NCI-H460 (cell line): ENCODE data around the gene FAM135A. TPM values are rescaled to one million over a fixed set of nuclear protein-coding genes. Genes with fewer than 3 reads are reported as not detected.

Source experiments
- DNase-seq: peaks from one replicate; pipeline ENCODE4 v3.0.0-alpha.2; 2016; ENCODE audit warnings: low read depth; ENCODE audit errors: extremely low read depth
- polyA plus RNA-seq: library from polyadenylated mRNA; depleted of rRNA; stranded (reverse); fragments of >200 nt; gene quantifications from 2 replicates; pipeline ENCODE4 v1.2.3, GENCODE V29; 2014; cell fraction: nucleus; rRNA removed
- total RNA-seq: library from RNA; depleted of rRNA; stranded (reverse); fragments of >200 nt; shearing (Covaris generic); gene quantifications from 2 replicates; pipeline ENCODE4 v1.2.3, GENCODE V29; 2014; rRNA removed

FAM135A gene
- 23.6 and 30.2 TPM in 2 replicates for total RNA-seq
- polyA plus RNA-seq = 25.9 and 28.1 TPM in 2 replicates

DNA sequence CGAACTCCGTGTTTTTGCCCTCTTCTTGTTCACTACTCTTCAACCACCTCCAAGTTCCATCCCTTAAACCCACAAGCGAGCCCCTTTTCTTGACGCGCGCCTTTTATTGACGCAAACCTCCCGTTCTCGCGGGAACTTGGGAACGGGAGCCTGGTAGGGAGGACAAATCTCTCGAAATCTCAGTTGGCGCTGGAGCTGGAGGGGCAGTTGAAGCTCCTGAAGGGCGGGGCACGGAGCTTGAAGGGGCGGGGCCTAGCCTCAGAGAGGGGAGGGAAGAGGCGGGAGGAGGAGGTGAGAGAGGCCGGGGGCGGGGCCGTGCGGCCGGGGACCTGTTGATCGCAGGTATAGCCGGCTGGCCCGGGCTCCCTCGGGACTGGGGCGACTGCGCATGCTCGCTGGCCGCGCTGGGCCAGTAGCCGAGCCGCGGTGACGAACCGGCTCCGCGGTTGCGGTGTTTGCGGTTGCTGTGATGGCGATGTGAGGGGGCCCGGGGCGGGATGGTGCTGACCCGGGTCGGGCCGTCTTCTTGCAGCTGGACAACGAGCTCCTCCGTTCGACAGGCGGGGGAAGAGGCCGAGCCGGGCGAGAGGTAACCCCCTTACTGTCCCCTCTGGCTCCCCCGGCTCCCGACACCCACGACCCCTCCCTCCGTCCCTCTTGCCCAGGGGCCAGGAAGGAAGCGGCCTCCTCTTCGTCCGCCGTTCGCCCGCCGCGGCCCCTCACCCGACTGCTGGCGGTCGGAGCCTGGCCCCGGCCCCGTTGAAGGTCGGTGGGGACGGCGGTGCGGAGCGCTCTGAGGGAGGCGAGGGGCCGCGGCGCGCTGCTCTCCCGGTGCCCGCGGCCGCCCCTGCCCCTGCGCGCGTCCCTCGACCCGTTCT, at the start of gene FAM135A:
Gene FAM135A (plus strand): TSS at position 395 of the 878 bp plus-strand sequence. CDS start 14,835 bp downstream, outside the sequence.
- peak; percentile 98 for DNase-seq

DNA sequence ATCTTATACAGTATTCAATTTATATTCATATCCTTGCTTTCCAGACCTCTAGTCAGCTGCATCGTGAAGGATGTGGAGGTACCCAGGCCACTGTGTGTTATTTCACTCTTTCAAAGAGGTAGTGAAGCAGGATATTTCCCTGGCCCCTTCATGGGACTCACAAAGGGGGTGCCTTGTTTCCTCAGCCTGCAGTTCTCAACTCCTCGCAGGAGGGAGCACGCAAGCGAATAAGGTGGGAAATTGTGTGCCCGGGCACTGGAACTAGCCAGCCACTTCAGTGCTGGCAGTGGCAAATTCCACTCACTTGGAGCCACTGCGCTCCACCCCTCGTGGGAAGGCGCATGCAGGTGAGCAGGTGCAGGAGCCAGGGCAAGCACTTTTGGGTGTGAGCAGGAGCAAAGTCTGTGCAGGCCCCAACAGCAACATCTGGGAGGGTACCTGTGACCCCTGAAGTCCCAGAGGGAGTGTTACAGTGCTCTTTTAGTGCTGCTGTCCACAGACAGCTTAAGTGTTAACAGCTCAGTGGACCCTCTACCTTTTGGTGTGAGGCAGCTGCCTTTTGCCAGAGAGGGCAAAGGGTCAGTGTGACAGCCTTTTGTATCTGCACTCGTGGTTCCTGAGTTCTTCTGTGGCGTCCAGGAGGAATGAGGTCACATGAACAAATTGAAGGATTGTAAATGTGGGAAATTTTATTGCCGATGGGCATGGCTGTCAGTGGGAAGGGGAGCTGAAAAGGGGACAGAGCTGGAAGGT, 49.4 kb upstream of the FAM135A start:
- no peak for DNase-seq

DNA sequence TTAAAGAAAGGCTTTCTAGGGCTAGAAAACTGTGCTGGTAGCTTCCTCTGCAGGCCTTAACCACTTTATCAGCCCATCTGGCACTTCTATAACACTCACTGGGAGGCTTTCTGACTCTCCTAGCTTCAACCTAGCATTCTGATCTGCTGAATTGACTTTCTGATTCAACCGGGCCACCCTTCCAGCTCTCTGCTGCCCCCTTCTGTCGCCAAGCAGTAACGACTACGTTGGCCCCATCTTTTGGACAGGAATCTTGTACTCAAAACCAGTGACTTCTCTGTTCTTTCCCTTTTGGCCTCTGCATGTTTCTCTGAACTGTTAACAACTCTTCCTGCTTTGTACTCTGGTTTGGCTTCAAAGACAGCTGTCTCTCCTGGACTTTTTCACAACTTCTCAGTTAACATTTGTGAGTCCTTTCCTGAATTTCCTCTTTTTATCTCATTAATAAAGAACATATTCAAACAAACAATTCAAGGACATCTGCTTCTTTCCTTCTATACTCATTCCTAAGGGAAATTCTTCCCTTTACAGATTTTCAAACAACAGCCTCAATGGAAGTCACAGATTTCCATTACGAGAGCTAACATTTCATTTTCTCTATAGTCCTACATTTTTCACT, 43.9 kb upstream of the FAM135A start:
- DNase-seq = peak; percentile 45

DNA sequence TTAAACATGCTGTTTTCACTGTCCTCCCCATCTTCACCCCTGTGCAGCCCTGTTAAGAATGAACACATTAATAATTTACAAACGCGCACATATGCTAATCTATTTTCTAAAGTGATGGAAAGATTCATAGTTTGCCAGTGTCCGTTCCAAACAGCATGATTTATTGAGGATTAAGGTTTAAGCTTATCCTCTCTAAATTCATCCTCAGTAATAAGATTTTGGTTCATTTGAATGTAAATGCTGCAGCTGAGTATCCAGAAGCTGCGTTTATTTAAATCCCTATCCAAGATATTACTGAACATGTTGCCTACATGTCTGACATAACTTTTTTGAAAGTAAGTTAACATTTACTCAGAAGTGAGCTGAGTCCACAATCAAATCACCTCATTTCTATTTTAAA, 42.8 kb upstream of the FAM135A start:
- no peak for DNase-seq

DNA sequence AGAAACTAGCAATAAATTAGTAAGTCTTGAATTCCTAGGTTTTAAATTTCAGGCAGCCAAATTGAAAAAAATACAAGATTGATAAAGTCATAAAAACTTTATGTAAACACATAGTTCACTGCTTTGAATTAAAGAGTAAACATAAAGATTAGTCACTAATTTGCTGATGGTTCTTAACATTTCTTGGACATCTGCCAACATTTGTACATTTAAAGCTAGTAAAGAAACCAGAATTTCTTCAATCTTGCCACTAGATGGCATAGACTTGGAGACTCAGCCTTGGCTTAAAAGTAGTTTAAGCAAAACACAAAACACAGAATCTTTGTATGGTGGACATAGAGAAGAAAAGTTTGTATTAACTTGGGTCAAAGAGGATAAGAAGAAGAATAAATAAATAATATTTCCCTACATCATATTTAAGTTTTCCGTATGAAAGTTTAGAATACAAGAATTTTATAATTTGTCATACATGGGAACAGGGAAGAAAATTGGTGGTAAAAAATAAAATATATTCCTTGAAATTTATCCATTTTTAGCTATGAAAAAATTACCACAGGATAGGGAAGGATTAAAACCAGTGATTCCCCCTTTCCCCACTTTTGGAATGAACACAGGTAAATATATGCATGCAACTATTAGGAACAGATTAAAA, 41.7 kb upstream of the FAM135A start:
- DNase-seq = peak; percentile 54

DNA sequence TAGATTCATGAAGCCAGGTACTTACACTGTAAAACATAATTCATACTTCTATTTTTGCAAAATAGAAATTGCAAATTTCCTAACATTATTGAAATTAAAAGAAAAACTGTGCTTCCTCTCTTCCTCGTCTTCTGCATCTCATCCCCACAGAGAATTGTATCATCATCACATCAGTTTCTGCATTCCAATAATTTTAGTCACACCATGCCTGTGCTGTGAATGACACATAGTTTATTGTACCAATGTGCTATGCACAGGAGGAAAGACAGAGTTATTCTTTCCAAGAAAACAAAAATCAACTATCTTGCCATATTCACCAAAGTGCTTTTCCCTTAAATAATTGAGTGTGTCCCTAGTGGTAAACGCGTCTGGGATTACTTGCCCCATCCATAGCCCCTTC, 38.1 kb upstream of the FAM135A start:
- DNase-seq = no peak

DNA sequence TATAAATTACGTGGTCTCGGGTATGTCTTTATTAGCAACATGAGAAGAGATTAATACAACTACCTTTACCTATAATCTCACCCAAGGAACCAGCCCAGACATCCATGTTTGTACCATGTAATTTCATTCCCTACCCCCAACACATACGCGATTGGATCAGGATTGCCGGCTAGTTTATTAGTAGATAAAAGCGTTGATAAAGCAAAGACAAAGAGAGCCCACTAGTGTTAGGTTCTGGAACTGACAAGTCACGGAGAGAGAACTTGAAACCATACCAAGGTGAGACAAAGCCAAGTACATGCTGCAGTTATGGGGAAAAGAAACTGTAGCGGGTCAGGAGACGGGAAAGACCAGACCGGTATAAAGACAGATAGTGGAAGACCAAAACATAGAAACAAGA, 37.4 kb upstream of the FAM135A start:
- DNase-seq = no peak

DNA sequence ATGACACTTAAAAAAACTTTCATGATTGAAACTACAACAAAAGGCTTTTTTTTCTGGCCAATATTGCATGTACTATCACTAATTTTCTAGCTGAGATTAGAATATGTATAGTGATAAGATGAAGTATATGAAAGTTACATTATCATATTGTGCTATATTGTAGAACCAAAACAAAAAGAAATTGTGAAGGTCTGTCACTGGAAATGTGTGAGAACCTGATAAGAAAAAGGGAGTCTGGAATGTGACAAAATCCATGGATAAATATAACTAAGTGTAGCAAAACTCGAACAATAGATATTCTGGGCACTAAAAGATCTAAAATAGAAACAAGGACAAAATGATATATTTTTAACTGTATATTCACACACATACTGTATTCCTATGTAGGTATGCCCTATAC, 36.7 kb upstream of the FAM135A start:
- no peak for DNase-seq

DNA sequence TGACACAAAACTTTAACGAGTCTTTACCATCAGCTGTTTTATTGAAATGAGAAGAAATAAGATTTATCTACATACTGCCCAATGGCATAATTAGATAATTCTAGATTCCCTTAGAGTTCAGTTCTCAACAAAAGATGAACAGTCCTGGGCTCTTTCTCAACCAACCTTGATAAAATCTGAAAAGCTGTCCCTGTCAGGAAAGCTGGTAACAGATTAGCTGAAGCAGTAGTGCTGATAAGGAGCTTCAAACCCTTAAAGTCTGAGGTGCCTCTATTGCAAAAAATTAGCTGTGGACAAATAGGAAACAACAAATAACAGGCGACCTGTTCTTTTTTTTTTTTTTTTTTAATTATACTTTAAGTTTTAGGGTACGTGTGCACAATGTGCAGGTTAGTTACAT, 35.9 kb upstream of the FAM135A start:
- no peak for DNase-seq

DNA sequence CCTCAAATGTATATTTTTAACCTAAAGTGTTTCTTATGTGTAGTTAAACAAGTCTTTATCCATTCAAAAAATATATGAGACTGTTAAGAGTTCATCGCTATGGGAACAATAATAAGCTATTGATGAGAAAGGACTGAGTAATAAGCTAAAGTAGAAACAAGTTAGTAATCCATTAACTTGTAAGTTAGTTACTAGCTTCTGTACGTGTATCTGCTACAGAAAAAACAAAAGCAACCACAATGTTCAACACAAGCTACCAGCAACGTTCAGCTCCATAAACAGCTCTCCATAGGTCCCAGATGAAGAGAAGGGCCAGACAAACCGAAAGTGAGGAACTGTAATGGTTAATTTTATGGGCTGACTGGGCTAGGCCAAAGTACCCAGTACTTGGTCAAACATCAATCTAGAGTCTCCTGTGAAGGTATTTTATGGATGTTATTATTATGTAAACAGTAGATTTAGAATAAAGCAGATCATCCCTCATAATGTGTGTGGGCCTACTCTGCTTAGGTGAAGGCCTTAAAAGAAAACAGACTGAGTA, 33.8 kb upstream of the FAM135A start:
- no peak for DNase-seq

DNA sequence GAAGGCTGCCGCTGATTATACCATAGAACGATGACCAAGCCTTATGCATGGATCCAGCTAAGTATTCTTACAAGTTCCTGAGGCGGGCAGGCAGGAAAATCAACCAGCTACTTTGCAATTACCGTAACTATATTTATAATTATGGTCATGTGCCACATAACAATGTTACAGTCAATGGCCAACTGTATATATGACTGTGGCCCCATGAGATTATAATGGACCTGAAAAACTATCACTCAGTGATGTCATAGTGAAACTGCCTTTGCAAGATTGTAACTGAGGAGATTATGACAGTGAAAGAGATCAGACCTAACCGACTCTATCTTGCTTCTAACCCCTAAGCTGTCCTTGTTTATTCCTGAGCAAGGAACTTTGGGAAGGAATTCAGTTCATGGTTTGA, 33.1 kb upstream of the FAM135A start:
- no peak for DNase-seq

DNA sequence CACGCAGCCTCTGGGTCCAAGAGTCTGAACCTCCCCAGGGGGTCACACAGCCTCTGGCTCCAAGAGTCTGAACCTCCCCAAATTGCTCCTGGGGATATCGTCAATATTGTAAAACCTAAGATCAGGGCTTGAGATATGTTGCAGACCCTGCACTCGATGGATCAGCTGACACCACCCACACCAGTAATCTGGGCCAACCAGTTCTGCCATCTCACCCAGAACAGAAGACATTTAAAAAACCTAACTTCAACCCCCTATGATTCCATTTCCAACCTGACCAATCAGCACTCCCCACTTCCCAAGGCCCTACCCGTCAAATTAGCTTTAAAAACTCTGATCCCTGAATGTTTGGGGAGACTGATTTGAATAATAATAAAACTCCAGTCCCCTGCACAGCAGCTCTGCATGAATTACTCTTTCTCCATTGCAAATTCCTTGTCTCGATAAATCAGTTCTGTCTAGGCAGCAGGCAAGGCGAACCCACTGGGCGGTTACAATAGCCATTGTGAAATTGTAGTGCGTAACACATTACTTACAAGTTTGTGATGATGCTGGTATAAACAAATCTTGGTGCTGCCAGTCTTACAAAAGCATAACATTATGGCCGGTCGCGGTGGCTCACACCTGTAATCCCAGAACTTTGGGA, 32.4 kb upstream of the FAM135A start:
- DNase-seq = no peak

DNA sequence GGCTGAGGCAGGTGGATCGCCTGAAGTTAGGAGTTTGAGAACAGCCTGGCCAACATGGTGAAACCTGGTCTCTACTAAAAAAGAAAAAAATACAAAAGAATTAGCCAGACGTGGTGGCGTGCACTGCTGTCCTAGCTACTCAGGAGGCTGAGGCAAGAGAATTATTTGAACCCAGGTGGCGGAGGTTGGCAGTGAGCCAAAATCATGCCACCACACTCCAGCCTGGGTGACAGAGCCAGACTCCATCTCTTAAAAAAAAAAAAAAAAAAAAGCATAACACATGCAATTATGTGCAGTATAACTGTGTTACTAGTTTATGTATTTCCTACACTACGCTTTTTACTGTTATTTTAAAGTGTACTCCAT, 31.9 kb upstream of the FAM135A start:
- DNase-seq = no peak

DNA sequence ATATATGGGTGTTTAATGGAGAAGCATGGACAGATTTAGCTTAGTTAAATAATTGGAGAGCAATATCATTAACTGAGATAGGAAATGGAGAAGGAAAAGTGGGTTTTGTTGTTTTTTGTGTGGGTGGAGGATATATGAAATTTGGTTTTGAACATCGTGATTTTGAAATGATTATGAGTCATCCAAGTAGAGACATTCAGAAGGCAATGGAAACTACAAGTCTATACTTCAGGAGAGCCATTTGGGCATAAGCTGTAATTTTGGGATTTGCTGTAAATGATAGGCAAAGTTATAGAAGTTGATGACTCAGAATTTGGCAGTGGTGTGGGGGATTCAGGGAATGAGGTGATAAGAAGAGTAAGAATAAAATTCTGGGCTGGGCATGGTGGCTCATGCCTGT, 27.4 kb upstream of the FAM135A start:
- DNase-seq = no peak

DNA sequence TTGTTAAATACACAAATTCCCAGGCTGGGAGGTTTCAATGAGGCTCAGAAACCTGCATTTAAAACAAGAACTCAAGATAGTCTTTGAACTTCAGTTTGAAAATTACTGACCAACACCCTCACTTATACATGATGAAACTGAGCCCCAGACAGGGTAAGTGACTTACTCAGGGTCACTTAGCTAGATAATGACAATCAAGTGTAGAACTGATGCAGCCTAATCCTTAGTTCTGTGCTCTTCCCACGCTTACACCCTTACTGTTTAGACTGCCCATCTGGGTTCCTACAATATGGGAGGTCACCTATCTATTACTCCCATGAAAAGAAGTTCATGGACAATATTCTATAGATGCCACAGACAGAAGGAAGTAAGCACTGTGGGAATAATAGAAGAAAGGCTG, 24.5 kb upstream of the FAM135A start:
- DNase-seq = no peak

DNA sequence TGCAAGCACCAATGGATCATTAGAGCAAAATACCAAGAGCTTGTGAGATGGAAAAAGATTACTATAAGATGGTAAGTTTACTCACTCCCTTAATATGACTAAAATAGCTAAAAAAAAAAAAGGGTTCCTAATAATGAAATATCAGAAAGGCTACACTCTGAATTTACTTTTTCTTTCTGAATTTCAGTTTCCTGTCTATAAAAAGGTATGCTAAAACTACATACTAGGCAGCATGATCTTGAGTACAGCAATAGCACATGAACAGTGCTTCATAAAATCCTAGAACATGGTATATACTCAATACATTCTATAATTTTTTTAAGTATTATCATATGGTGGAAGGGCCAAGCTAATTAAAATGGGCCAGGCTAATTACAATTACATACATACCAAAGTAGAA, 24.0 kb upstream of the FAM135A start:
- no peak for DNase-seq

DNA sequence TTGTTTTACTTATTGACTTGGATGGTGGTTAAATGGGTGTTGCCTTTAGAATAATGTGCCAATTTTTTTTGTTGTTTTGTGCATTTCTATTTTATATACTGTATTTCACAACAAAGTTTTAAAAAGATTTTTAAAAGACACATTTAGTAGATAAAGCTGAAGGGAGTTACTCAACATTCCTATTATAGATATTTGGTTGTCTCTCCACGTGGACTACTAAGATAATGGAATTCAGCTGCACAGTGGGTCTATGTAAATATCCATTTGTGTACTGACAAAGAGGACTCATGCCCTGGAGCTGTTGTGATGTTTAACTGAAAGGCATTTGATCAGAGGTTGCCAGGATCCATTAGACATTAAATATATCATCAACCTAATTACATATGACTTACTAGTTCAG, 23.2 kb upstream of the FAM135A start:
- DNase-seq = no peak

DNA sequence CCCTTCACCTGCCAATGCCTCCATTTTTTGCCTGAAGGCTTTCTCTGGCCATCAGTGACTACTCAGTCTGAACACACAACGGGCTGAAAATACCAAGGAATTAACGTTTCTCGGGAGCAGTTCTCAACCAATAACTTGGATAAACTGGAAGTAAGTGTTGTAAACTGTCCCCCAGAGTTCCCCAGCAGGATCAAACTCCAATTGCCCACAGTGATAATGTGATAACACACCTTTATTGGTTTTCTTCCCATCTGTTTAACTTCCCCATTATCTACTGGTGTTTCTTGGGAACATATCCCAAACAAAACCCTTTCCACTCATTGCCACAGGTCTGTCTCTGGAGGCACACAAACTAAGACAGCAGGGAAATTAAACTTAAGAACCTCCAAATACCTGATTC, 21.8 kb upstream of the FAM135A start:
- no peak for DNase-seq

DNA sequence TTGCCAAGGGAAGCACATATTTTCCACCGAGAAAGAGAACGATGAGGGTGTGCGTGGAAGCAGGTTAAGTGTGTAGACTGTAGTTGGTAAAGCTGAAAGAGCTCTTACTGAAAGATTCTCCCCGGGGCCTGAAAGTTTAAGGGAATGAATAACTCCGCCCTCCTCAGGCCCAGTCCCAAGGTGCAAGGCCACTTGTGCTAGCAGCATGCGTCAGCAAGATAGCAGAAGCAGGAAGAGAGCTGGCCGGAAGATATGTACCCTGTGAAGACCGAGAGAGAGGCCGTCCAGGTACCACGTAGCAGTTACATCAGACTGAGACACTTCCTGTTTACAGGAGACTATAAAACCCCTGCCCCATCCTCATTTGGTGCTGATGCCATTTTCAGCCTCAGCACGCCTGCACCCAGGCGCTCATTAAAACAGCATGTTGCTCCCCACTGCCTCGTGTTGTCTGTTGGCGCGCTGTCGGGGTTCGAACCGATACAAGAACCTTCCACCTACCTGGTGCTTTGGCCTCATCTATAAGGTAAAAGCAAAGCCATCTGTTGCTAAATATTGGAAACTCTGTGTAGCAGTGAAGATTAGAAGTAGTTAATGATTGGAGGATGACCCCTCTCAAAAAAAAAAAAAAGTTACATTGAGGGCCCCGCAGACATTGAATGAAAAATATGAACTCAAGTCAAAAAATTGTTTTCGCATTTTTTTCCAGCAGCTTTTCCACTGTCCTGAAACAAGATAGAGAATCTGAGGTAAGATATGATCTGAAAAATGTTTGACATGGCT, 18.6 kb upstream of the FAM135A start:
- DNase-seq = no peak
